Ovary (tissue), 9 donors: ENCODE results near the gene FAM187B. TPM values are rescaled to one million over a fixed set of nuclear protein-coding genes. Genes with fewer than 3 reads are reported as not detected.
A peak's percentile ranks its signal among the peaks of the same experiment; 100 is the strongest.

Source experiments
- DNase-seq, 5 donors: peaks; one replicate each; pipeline ENCODE4 v3.0.0-alpha.2; 2019 to 2020
- H3K27ac ChIP-seq, 2 donors: fragments of 200-600 bp; one replicate each; pipeline versions ENCODE4 v1.5.1 to v1.8.0; 2019 to 2022
- H3K27me3 ChIP-seq: fragments of 200-600 bp; one replicate; pipeline ENCODE4 v1.8.0; 2022
- H3K36me3 ChIP-seq: fragments of 200-600 bp; sonication (generic); one replicate; pipeline ENCODE4 v1.5.1; 2019
- H3K4me1 ChIP-seq: one replicate; pipeline ENCODE4 v1.8.1; 2013; ENCODE audit warnings: mild to moderate bottlenecking, moderate library complexity; ENCODE audit not compliant: insufficient read depth
- H3K4me3 ChIP-seq: fragments of 200-600 bp; sonication (generic); one replicate; pipeline ENCODE4 v1.5.1; 2017
- H3K9me3 ChIP-seq, 2 donors: fragments of 200-600 bp in 1 of 2; sonication (generic) in 1 of 2; one replicate each; pipeline versions ENCODE4 v1.5.1 to v1.8.1; 2013 to 2019; ENCODE audit warnings: mild to moderate bottlenecking in 1 of 2, moderate library complexity in 1 of 2
- CTCF ChIP-seq, 3 donors: fragments of 450-650 bp in 2 of 3; fragments of 200-600 bp in 1 of 3; IDR thresholded peaks; one replicate each; pipeline versions ENCODE4 v1.5.1 to v1.8.0; 2016 to 2022; ENCODE audit warnings: antibody characterized with exemption in 3 of 3, mild to moderate bottlenecking in 1 of 3
- EP300 ChIP-seq: sonication (generic); formaldehyde crosslinking; IDR thresholded peaks from one replicate; pipeline ENCODE4 v1.6.1; 2017; ENCODE audit warnings: antibody characterized with exemption
- POLR2A ChIP-seq: fragments of 450-650 bp; IDR thresholded peaks from one replicate; pipeline ENCODE4 v1.6.1; 2017; ENCODE audit warnings: antibody characterized with exemption, mild to moderate bottlenecking, moderate library complexity
- WGBS, 3 donors: extraction: QIAGEN DNeasy Blood & Tissue Kit in 1 of 3; methylation state at CpG; one replicate each; pipeline versions ENCODE4 v1.1.5 to v1.1.7; 2013 to 2017; 5-methylcytosine and 5-hydroxymethylcytosine counted together
- intact Hi-C, 4 donors: fragments of 100-400 bp; cut with DNase I; formaldehyde crosslinking; loops; one replicate each; pipeline versions ENCODE4 v1.11.0 to v1.15.1; 2022 to 2023
- polyA plus RNA-seq, 2 donors: library from polyadenylated mRNA; stranded (reverse); fragments of 200-250 nt in 1 of 2; fragments of 350-450 nt in 1 of 2; fragmentation: Illumina TruSeq in 1 of 2; extraction: RNeasy Lipid Tissue Mini Kit (QIAGEN cat#74804) in 1 of 2; gene quantifications; one replicate each; pipeline ENCODE4 v1.2.3, GENCODE V29; 2013 to 2014
- total RNA-seq, 7 donors: library from RNA; depleted of rRNA in 2 of 7; stranded (reverse); fragments of >200 nt in 2 of 7; fragmentation: NEBNext Ultra II Directional in 3 of 7; extraction: Animal tissue kit (Norgen Biotek cat#: 25700) in 3 of 7; gene quantifications; one replicate each; pipeline versions ENCODE4 v1.1.0 to v1.2.4, GENCODE V29; 2016 to 2023
- donor health status: DM: no; HTN: no; CAD: no; lungs with moderate emphysema.
- donor health status: DM: no; HTN: no; CAD: no.
- donor health status: Bipolar disorder and iron deficiency.
- donor health status: DM: yes; HTN: yes; CAD: no.
- donor health status: DM: no; HTN: no; CAD: no.
- donor health status: DM: yes; HTN: yes; CAD: no.

FAM187B gene
- total and polyA plus RNA-seq, 9 donors, result 0.06 TPM; not detected in 8

DNA sequence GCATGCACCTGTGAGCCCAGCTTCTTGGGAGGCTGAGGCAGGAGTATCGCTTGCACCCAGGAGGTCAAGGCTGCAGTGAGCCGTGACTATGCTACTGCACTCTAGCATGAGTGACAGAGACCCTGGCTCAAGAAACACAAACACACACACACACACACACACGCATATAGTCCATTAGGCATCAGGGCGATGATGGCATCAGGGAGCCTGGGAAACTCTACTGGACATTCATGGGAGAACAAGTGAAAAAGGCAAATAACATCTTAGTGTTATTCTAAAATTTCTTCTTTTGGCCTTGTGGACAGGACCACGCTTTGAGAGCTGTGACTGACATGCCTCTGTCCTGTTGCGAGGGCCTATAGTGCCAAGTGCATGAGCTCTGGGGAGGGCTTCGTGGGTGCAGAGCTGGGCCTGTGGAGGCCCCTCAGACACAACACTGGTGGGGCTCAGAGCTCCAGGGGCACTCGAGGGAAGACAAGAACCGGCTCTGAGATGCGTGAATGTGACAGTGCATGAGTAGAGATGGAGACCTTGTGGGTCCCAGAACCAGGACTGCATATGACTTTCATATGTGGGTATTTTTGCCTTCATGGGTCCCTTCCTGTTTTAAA lies 32.3 kb upstream of the FAM187B start:
- DNase-seq, result peak in 1 of 5 donors; percentile 33
- 61 to 77% (median 75%) methylated on average over 10 of the region's 10 CpGs for WGBS, 3 donors
- Histone ChIP-seq H3K27ac (no peak overlapping the region), H3K27me3 (no peaks in the 10 kb centered on the region), H3K4me1 (peaks cover 7% of the 10 kb centered on the region), H3K36me3 (no peaks in the 10 kb centered on the region), H3K4me3 (no peak overlapping the region), H3K9me3 (no peaks in the 10 kb centered on the region)
- intact Hi-C loops, result loop anchor here in 2 of 4 donors (10.0 kb wide), 2 partner anchors 244 to 354 kb away; partner anchors contain the start of gene HAUS5 (in 1 of the 2)
- no peak for TF ChIP-seq POLR2A
- no peak for TF ChIP-seq CTCF (IDR thresholded peaks at IDR 0.05)
- TF ChIP-seq EP300, result no peak

- TF ChIP-seq EP300, result no peak
- TF ChIP-seq POLR2A, result no peak
- no peak for TF ChIP-seq CTCF (IDR thresholded peaks at IDR 0.05)
- no peak overlapping the region for H3K27ac ChIP-seq
- peak in 1 of 5 donors; percentile 33 for DNase-seq
- H3K4me3 ChIP-seq, result no peak overlapping the region
- H3K27me3 ChIP-seq, result no peaks in the 10 kb centered on the region
- peaks cover 1% of the 10 kb centered on the region for H3K4me1 ChIP-seq
- 47 to 63% (median 52%) methylated on average over 9 of the region's 9 CpGs for WGBS, 3 donors
- H3K9me3 ChIP-seq, result no peaks in the 10 kb centered on the region
- intact Hi-C loops, result no loop called here
- no peaks in the 10 kb centered on the region for H3K36me3 ChIP-seq
Measured at GRCh38 chr19:35257113-35257461, 28.5 kb upstream of the FAM187B start.

- no peak overlapping the region for H3K27ac ChIP-seq
- H3K36me3 ChIP-seq, result no peaks in the 10 kb centered on the region
- no peak overlapping the region for H3K4me3 ChIP-seq
- no peak for DNase-seq
- intact Hi-C loops, result no loop called here
- no peaks in the 10 kb centered on the region for H3K4me1 ChIP-seq
- WGBS, 3 donors, result 31 to 46% (median 39%) methylated on average over 2 of the region's 2 CpGs
- no peaks in the 10 kb centered on the region for H3K9me3 ChIP-seq
- H3K27me3 ChIP-seq, result no peaks in the 10 kb centered on the region
- no peak for TF ChIP-seq EP300
- TF ChIP-seq POLR2A, result no peak
- no peak for TF ChIP-seq CTCF (IDR thresholded peaks at IDR 0.05)
Measured at GRCh38 chr19:35256566-35256965, 28.0 kb upstream of the FAM187B start.

- WGBS, 3 donors, result 86 to 90% (median 86%) methylated on average over 17 of the region's 17 CpGs
- intact Hi-C loops, result no loop called here
- no peaks in the 10 kb centered on the region for H3K27me3 ChIP-seq
- H3K27ac ChIP-seq, result no peak overlapping the region
- TF ChIP-seq EP300, result no peak
- no peak for TF ChIP-seq CTCF (IDR thresholded peaks at IDR 0.05)
- no peak for TF ChIP-seq POLR2A
- no peaks in the 10 kb centered on the region for H3K9me3 ChIP-seq
- DNase-seq, result peak in 1 of 5 donors; percentile 24
- H3K4me3 ChIP-seq, result no peak overlapping the region
- H3K4me1 ChIP-seq, result no peaks in the 10 kb centered on the region
- no peaks in the 10 kb centered on the region for H3K36me3 ChIP-seq
Measured at GRCh38 chr19:35254341-35255297, 26.1 kb upstream of the FAM187B start.
